Fibroblast of skin of left biceps (primary cell): ENCODE measurements around the gene BCOR.

Experiments used
- DNase-seq, 2 experiments: peaks; one replicate each; pipeline ENCODE4 v3.0.0-alpha.2; 2013; ENCODE audit warnings: low read depth in 2 of 2

The BCOR gene

DNA sequence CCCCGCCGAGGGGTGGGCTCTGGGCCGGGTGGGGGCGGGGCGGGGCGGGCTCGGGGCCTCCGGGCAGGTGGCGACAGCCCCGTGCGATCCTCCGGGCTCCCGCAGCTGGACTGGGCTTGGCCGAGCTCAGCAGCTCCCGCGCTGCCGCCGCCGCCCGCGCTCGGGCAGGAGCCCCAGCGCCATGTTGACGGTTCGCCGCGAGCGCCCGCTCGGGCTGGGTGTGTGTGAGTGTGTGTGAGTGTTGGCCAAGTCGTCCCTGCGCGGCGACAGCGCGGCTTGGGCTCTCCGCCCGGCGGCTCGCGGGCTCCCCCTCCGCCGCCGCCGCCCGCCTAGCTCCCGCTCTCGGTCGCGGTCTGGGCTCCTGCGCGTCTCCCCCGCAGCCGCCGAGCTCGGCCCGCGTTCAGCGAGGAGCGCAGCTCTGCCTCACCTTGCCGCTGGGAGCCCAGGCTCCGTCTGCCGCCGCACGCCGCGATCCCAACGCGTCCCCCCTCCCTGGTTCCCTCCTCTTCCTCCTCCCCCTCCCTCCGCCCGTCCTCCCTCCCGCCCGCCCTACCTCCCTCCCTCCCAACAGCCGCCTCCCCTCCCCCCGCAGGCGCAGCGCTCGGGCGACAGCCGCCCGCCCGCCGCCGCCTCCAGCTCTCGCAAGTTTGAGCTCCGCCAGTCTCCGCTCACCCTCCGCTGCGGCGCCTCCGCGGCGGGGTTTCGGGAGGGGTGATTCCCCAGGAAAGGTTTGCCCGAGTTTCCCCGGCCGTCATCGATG is at the start of gene BCOR:
TSS of gene BCOR (minus strand) at position 455 of the 760 bp plus-strand sequence. CDS start 20,029 bp downstream, outside the sequence.
- no peak for DNase-seq

DNA sequence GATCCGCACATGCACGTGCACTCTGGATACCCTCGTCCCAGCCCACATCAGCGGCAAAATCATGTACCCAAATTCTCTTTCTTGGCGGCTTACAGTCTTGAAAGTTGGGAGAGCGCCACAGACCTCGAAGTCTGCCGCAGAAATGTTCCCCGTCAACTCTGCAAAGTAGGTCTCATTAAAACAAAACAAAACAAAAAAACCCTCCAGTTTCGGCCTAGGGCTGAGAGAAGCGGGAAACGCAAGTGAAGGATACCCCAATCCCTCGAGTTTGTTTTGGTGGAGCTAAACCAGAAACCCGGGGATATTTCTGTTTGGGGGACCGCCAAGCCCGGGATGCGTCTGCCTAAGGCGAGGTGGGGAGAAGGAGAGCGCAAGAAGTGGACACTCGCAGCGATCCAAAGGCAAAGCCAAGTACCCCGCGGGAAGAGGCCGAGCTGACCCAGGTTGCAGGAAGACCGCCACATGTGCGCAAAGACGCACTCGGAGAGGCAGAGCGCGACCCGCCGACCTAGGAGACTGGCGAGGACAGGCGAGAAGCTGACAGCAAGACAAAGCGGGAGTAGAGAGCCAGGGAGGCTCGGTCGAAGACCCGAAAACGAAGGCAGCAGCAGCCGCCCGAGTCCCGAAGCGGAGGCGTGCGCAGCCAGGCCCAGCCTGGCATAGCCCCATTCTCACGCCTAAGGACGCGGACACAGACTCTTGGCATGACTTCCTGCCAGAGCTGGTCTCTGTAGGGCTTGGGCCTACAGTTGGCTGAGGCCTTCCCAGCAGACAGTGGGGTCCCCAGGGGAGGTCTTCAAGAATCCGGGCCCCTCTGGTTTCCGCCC is 49.6 kb upstream of the BCOR start:
- DNase-seq, result no peak

DNA sequence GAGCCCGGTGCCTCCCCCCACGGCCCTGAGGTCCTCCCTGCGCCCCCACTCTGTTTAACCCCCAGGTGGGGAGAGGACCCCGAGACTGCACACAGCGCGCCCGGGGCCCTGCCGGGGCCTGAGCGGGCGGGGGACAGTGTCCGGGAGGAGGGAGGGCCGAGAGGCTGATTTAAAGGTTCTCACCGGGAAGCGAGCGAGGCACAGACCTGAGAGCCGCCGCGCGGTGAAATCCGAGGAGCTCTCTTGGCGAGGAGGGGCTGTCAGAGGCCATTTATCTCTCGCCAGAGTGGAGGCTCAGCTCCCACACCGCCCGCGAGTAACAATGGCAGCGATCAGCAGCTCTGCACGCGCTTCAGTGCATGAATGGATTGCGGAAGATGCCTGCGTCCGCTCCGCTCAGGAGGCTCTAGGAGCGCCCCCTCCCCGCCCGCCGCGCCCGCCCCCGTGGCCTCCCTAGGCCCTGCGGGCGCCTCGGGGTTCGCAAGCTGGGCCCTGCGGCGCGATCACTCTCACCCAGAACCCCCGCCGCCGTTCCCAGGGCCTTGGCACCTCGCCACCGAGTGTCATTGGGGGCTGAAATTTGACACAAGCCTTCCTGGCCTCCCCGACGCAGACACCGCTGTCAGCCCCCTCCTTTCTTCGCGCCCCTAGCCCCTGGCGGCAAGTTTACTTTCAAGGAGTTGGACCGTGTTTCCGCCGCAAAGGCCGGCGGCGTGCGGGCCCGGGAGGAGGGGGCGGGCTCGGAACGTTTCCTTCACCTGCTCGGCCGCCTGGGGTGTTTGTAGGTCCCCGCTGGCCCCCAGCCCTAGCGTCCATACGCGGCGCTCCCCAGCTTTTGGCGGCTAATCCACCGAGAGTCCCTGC is 48.7 kb upstream of the BCOR start:
- no peak for DNase-seq

DNA sequence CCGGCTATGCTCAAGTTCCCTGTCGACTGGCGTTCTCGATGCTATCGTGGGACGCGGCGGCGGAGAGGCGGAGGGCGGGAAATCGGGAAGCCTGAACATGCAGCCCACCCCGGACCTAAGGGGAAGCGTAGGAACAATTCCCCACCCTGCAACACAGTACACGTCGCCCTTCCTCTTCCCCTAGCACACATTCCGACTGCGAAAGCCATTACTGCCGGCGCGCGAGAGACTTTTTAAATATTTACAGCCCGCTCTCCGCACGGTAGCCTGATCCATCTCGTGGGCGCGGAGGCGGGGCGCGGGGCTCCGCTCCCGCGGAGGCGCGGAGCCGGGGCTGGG is 48.1 kb upstream of the BCOR start:
- no peak for DNase-seq

DNA sequence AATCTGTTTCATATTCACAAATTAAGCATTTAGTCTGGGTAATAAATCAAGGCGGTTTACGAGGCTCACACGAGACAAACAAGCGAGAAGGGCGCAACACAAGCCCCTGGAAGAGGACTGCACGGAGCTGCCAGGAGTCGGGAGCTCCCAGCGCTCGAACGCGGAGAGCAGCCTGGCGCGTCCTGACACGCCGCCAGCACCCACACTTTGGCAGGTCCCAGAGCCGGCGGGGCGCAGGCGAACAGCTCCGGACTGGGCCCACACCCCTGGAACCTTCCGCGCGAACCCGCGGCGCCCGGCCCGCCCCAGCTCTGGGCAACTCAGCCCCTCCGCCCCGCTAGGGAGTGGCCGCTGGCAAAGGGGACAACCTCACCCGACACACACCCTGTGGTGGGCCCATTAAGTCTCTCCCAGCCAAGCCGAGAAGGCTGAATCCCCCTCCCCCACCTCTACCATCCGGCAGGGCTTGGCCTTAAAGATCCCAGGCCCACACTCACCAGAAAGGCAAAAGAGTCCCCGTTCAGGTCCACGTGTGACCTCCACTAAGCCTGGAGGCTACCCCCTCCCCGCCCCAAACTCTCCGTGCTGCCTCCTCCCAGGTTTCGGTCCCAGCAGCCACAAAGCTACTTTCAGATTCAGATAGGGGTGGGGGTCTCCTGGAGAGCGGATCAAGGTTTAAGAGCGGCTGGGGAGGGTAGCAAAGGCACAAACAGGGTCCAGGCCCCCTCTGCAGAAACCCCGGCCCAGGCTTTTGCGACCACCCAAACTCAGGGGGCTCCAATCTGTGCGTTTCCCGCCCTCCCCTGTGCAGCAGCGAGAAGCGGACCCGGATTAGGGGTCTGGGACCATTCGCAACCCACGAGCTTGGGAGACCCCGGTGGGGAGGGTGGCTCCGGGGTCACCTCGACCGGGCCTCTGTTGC is 47.5 kb upstream of the BCOR start:
- no peak for DNase-seq

DNA sequence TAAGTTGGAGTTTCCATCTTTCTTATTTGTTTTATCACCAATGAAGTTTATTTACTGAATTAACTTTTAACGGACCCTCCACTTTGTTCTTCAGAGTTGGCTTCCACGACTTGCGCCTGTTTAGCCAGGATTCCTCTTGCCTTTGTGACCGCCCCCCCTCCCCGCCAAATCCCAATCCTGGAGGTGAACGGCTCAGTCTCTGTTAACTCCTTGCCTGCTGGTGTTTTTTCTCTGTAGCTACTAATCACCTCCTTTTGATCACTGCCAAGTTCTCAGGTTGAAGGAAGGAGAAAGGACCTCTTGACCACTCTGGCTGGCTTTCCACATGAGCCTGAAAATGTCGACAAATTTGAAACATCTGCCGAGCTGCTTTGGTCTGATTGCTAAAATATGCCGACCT is 46.8 kb upstream of the BCOR start:
- no peak for DNase-seq

DNA sequence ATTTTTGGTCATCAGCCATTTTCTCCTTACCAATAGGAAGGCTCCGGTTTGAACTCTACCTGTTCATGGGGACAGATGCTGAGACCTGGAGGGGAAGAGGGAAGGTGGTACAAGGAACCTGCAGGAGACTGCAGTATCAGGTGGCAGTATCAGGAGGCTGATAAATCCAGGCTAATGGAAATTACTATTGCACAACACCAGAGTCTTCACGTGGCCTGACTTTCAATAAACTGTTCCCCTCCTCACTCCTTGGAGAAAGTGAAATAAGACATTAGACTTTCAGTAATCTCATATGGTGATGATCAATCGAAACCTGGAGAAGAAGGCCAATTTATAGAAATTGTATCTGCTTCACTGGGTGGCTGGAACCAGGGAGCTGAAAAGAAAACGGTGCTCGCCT is 46.2 kb upstream of the BCOR start:
- DNase-seq, result no peak

DNA sequence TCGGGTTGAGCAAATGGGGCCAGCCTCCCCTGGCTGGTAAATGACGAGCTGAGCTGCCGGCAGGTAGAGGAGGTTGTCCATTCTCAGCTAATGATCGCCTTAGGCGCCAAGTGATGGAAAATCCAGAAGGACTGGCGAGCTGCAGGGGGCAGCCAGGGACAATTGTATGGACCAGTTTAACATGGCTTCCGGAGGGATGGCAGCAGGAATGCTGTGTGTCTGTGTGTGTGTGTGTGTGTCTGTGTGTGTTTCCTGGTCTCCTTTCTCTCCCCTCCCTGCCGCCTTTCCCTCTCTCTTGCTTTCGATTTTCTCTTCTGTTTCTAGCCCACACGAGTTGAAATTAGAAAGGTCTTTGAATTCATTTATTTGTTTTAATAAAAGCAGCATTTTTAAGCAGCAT is 45.2 kb upstream of the BCOR start:
- DNase-seq, result no peak

DNA sequence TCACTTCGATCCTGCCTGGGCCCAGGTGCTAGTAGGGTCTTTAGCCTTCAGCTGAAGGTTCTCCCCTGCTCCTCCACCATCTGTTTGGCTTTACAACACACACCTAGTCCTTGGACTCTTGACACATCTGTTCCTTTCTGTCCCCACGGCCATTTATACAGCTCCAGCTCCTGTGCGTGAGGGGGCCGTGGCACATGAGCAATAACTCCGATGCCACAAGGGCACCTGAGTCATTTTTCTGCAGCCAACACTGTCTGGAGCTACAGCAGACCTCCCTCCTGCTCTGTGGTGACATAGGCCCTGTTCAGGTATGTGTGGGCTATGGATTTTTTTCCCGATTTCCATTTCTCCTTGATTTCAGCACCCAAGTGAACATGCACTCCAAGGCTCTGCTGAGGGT is 44.7 kb upstream of the BCOR start:
- no peak for DNase-seq

DNA sequence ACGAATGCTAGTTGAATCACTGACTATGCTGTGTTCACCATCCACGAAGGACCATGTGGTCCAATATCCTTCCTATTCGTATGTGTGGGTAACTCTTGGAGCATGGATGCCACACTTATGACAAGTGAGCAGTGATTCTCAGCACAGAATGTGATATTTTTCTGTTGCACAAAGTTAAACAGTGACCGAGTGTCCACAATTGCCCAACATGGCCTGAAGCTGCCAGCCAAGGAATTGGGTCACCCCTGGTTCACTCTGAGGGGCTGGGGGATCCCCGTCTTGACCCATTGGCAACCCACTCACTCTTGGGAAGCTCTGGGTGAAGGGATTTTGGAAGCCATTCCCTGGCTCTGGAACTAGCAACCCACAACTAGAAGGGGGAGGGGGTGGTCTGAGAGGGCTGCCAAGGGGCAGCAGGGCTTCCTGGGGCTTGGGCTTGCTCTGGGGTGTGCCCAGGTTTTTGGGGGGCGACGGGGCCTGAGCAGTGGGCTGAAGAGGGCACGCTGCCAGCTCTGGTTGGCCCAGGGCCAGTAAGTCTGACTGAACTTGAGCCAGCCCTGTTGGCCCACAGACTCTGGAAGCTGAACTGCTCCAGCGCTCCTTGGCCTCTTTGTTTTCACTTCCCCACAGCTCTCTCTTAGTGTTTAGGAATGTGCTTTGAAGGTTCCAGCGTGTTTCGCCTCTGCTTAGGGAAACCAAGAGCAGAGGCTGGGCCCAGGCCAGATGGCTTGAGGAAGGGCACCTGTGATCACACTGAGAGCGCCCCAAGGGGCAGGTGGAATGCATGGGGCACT is 43.1 kb upstream of the BCOR start:
- no peak for DNase-seq

DNA sequence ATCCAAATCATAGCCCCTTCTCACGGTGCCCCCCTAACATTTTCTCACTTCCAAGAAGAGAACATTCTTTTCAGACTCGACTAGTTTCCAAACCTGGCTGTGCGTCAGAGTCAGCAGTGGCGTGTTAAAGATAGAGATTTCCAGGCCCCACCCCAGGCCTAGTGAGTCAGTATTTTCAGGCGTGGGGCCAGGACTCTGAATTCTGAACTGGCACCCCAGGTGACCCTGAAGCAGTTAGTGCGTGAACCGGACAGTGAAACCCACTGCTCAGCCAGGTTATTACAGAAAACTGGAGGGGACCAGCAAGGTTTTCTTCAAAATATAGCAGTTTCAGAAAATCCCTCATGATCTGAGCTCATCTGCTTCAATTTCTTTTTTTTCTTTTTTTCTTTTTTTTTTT is 35.0 kb upstream of the BCOR start:
- no peak for DNase-seq

DNA sequence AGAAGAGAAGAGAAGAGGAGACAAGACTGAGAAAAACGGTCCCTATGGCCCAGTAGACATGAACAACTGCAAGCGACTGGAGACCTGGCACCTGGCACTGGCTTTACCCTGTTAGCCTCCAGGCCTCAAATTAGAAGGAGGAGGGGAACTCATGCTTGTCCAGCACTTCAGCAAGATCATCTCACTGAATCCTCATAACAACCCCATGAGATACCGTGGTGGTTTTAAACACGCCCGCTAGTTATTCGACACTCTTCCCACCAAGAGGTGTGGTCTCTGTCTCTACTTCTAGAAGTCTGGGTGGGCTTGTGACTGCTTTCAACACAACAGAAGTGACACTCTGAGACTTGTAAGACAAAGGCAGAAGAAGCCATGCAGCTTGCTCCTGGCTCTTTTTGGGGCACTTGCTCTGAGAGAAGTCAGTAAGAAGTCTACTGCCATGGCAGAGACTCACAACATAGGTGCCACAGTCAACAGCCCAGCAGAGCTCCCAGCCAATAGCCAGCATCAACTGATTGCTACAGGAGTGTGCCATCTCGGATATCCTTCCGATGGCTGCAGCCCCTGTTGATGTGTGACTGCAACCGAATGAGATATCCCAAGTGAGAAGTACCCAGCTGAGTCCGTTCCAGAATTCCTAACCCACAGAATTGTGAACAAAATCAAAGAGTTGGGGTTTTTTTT is 34.0 kb upstream of the BCOR start:
- DNase-seq, result no peak

DNA sequence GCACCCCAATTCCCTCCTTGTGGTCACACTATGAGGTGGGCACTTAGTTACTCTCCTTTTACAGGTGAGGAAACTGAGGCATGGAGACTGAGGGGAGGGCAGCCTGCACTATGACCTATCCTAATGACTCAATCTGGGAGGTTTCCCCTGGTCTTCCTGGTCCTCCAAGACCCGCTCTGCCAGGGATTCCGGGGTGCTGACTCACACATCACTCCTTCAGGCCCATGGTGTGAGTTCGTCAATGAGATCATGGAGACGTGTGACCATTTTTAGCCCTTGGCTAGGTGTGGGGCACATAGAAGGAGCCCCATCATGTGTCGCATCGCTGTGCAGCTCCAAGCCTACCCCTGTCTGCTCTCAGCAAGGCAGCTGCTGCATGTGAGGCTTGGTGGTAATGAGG is 32.4 kb upstream of the BCOR start:
- no peak for DNase-seq

DNA sequence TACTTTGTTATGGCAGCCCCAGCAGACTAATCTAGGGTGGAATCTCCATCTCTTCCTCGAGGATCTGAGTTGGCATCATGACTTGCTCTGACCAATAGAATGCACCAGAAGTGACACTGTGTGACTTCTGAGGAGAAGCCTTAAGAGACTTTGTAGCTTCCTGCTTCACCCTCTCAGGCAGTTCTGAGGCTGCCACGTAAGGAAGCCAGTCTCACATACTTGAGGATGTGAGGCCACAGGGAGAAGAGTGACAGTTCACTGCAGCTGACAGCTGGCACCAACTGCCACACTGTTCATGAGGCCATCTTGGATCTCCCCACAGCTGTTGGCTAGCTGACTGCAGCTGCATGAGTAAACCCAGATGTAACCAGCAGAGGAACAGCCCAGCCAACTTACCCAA is 29.3 kb upstream of the BCOR start:
- DNase-seq, result no peak

DNA sequence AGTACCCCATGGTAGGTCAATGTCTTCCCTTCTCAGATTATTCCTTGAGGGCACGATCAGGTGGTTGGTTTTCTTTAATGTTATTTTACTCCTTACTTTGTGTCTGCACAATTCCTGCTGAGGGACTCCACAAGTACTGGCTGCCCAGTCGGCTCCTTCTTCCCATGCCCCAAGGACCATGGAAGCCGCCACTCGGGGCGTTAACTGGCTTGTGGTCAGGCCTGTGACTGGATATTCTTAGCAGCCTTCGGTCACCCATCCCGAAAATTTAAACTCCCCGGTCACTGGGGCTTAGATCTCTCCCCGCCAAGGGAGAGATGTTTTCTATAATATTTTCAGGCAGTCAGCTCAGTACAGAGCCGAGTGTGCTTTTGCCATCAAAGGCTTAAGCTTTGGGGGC is 24.7 kb upstream of the BCOR start:
- no peak for DNase-seq

DNA sequence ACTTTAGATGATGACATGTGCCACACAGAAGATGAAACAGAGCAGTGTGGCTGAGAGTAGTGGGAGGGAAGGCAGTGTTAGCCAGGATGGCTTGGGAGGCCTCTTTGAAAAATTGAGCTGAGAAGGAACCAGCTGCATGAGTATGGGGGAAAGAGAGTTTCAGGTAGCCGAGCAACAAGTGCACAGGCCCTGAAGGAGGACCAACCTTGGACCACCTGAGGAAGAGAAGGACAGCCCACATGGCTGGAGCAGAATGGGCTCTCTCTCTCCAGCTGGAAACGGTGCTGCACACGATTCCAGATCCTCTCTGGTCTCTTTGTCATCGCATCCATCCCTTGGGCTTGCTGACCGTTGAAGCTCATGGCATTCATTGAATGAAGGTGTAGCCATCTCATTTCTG is 23.9 kb upstream of the BCOR start:
- DNase-seq, result no peak

DNA sequence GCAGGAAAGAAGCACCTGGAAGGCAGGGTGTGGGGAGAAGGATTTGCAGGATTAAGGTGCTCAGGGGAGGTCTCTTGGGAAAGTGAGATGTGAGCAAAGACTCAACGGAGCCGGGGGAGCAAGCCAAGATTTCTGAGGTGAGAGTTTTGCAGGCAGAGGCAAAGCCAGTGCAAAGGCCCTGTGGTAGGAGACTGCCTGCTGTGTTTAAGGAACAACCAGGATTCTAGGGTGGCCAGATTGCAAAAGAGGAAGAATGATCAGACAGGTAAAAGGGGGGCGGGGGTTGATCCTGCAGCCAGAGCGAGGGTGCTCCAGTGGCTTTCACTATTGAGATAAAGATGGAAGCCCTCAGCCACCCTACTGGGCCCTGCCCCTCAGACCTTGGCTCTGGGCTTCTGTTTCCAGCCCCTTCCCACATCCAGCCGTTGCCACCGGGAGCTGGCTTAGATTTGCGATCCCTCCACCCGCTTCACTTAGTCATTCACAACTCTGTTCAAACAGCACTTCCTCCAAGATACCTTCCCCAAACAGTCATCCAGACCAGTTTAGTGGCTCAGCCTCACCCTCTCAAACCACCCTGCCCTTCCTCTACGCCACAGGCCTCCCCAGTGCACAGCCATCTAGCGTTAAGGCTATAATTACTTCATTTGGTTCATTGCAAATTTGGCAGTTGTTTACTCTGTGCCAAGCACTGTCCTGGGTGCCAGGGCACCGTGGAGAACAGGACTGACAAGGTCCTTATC is 23.3 kb upstream of the BCOR start:
- no peak for DNase-seq

DNA sequence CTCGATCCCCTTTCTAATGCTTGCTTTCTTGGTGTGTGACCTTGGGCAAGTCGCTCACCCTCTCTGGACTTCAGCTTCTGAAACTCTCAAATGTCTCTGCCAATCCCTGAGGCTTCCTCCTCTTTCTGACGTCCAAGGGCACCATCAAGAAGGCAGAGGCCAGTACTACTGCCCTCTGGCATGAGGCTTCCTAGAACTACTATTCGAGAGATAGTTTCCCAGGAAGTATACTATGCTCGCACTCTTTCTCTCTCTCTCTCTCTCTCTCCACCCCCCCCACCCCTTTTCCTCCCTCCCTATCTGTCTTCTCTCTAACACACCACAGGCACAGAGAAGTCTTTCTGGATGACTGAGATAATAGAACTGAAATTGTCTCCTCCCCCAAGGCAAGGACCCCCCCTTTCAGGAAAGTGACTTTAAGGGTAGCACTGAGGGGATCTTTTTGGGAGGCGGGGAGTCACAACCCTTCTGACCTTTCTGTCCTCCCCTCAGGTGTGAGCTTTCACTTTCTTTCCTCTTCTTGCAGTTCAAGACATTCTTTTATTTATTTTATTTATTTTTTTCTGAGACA is 20.0 kb upstream of the BCOR start:
- no peak for DNase-seq

DNA sequence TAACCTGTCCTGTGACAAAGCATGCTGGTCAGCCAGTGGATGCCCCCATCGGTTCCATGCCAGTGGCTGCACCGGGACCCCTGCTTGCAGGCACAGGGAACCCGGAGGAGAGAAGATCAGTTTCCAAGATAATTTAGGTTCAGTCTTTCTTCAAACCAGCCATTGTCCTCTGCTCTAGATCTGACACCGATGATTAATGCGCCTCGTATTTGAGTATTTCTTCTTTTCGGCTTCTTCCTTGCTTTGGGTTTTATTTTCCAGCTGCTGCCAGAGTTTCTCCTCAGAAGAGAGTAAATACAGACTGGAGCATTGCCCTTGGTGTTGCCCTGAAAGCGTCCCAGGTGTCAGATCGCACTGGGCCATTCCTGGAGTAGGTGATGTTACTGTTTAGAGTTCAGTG is 19.2 kb upstream of the BCOR start:
- no peak for DNase-seq
